ENCODE results near the gene KLKB1. TPM values are rescaled to one million over a fixed set of nuclear protein-coding genes. Genes with fewer than 3 reads are reported as not detected.

Gene KLKB1
- total RNA-seq, 2 experiments from 2014 or later: not detected

DNA sequence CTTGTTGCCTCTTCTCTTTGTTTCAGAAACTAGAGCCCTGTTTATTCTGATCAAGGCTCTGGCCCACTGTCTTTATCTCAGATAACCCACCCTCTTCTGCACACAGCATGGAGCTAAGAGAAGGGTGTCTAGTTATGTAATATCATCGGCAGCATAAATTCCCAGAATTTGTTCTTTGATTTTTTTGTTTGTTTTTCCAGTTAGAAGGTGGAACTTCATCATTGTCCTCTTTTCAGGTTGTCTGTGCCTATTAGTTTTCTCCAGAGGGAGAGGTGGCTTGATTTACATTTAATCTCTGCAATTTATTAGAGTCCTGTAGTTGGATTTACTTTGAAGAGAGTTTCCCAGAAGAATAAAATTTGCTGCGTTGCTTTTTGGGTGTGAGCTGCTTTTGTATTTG lies 23.5 kb downstream of the KLKB1 start:
- no peak overlapping the region for H3K4me3 Mint-ChIP-seq
- intact Hi-C loops (cut with micrococcal nuclease): no loop called here
- CTCF ChIA-PET: no interaction called here

GRCh38 chr4:186255122-186255521 lies 27.8 kb downstream of the KLKB1 start:
- no peak overlapping the region for H3K27ac Mint-ChIP-seq
- intact Hi-C loops (cut with micrococcal nuclease): no loop called here
- TF ChIP-seq CTCF (IDR thresholded peaks at IDR 0.05): no peak
- ChIA-PET CTCF (no interaction called here), POLR2A (no interaction called here)
- no peaks in the 10 kb centered on the region for H3K27me3 Mint-ChIP-seq
- peaks cover 2% of the 10 kb centered on the region for H3K36me3 Mint-ChIP-seq (ENCODE audit: low read depth)
- H3K9me3 Mint-ChIP-seq: no peaks in the 10 kb centered on the region
- ATAC-seq: no peak
- H3K4me1 Mint-ChIP-seq (ENCODE audit: low read depth): no peaks in the 10 kb centered on the region
- no peak for DNase-seq
- no peak overlapping the region for H3K4me3 Mint-ChIP-seq

More for the DNA sequence above, 23.5 kb downstream of the KLKB1 start:
- POLR2A ChIA-PET: no interaction called here
- Mint-ChIP-seq H3K9me3 (peaks cover 7% of the 10 kb centered on the region), H3K36me3 (ENCODE audit: low read depth) (peaks cover 6% of the 10 kb centered on the region), H3K27me3 (no peaks in the 10 kb centered on the region), H3K4me1 (ENCODE audit: low read depth) (no peaks in the 10 kb centered on the region), H3K27ac (no peak overlapping the region)
- ATAC-seq: no peak
- DNase-seq: no peak
- no peak for TF ChIP-seq CTCF (IDR thresholded peaks at IDR 0.05)

DNA sequence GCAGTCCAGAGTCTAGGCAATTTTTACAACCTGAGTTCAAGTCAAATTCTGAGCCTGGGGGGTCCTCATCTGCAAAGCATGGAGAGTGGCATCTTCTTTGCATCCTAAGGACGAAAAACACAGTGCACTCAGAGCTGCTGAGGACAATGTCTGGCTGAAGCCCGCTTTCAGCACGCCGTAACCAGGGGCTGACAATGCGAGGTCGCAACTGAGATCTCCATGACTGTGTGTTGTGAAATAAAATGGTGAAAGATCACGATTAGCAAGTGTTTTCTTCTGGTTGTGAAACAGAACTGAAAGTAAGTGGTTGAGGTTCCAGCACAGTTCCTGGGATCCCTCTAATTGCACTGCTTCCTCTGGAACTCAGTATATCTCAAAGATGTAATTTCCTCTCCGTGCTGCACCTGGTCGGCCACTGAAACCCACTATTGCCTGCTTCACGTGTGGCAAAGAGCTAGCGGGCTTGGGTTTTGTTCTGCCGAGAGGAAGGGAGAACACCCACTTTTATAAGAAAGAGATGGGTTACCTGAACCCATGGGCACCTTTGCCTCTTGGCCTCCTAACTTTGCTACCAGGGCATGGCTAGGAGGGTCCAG lies 31.0 kb downstream of the KLKB1 start:
- CTCF ChIA-PET: no interaction called here
- intact Hi-C loops (cut with micrococcal nuclease): no loop called here
- no peak for TF ChIP-seq CTCF (IDR thresholded peaks at IDR 0.05)
- Mint-ChIP-seq H3K27ac (no peak overlapping the region), H3K4me1 (ENCODE audit: low read depth) (no peaks in the 10 kb centered on the region), H3K4me3 (no peak overlapping the region), H3K27me3 (no peaks in the 10 kb centered on the region), H3K36me3 (ENCODE audit: low read depth) (no peaks in the 10 kb centered on the region), H3K9me3 (no peaks in the 10 kb centered on the region)
- ATAC-seq: no peak
- no peak for DNase-seq
- POLR2A ChIA-PET: no interaction called here

- ATAC-seq: no peak
- H3K4me1 Mint-ChIP-seq (ENCODE audit: low read depth): no peaks in the 10 kb centered on the region
- POLR2A ChIA-PET: no interaction called here
Measured at GRCh38 chr4:186260117-186260503, 32.8 kb downstream of the KLKB1 start.

More at GRCh38 chr4:186260117-186260503, 32.8 kb downstream of the KLKB1 start:
- H3K27ac Mint-ChIP-seq: no peak overlapping the region
- H3K27me3 Mint-ChIP-seq: peaks cover 6% of the 10 kb centered on the region
- CTCF ChIA-PET: no interaction called here
- TF ChIP-seq CTCF (IDR thresholded peaks at IDR 0.05): no peak
- H3K9me3 Mint-ChIP-seq: no peaks in the 10 kb centered on the region
- DNase-seq: no peak
- H3K36me3 Mint-ChIP-seq (ENCODE audit: low read depth): no peaks in the 10 kb centered on the region
- no peak overlapping the region for H3K4me3 Mint-ChIP-seq
- intact Hi-C loops (cut with micrococcal nuclease): no loop called here

All from activated CD8-positive, alpha-beta T cell treated with anti-CD3 and anti-CD28 coated beads for 36 hours (primary cell).